Erythroblast (primary cell): ENCODE data around the gene TNFSF15.

ENCODE experiments used
- GATA1 ChIP-seq: IDR thresholded peaks from 2 replicates; pipeline ENCODE4 v1.6.1; 2011; ENCODE audit warnings: low read depth, mild to moderate bottlenecking, control low read depth, low read length, moderate library complexity
- POLR2A ChIP-seq: IDR thresholded peaks from 2 replicates; pipeline ENCODE4 v1.6.1; 2011; ENCODE audit warnings: mild to moderate bottlenecking, low read length

DNA sequence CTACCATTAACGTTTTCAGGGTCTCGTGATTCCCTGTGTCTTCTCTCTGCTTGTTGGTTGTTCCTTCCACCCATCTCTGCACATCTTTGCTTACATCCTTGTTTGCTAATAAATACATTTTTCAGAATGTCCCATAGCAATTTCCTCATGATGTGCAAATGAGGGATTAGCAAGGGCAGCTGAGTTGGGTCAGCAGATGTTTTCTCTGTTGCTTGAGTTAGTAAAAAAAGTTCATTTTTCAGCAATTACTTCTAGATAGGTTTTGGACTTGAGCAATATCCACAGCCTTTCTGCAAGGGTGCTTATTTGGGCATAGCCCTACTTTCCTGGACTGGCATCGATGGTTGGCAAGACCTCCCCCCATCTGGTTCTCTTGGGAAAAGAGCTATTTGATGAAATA lies 4.8 kb upstream of the TNFSF15 start:
- TF ChIP-seq POLR2A (no peak), GATA1 (no peak)
